Fibroblast of lung (primary cell): ENCODE measurements around the gene CNR1. TPM values are rescaled to one million over a fixed set of nuclear protein-coding genes. Genes with fewer than 3 reads are reported as not detected.
"Not testable (repeated sequence)": the region's sequence is repeated elsewhere in the genome, so short reads cannot be mapped to it uniquely, and the experiment has no call there.

Experiments
- DNase-seq, 2 donors: peaks; one replicate each; pipeline versions ENCODE4 v3.0.0 to v3.0.0-alpha.2; 2010; ENCODE audit warnings: low read depth in 2 of 2
- H2AFZ ChIP-seq: 2 replicates; pipeline ENCODE4 v1.5.1; 2012; ENCODE audit warnings: low read length, control low read depth, inconsistent platforms
- H3K27ac ChIP-seq: 2 replicates; pipeline ENCODE4 v1.5.1; 2011; ENCODE audit warnings: low read length, control low read depth; ENCODE audit not compliant: insufficient read depth
- H3K27me3 ChIP-seq: 2 replicates; pipeline ENCODE4 v1.5.1; 2011; ENCODE audit warnings: mild to moderate bottlenecking, low read length; ENCODE audit not compliant: control insufficient read depth, insufficient read depth
- H3K36me3 ChIP-seq: 2 replicates; pipeline ENCODE4 v1.5.1; 2011; ENCODE audit warnings: low read length; ENCODE audit not compliant: control insufficient read depth, insufficient read depth
- H3K4me1 ChIP-seq: 2 replicates; pipeline ENCODE4 v1.5.1; 2011; ENCODE audit warnings: low read length; ENCODE audit not compliant: control insufficient read depth, insufficient read depth; ENCODE audit errors: extremely low read depth
- H3K4me2 ChIP-seq: 2 replicates; pipeline ENCODE4 v1.5.1; 2011; ENCODE audit warnings: low read length, control low read depth; ENCODE audit not compliant: insufficient read depth; ENCODE audit errors: extremely low read depth
- H3K4me3 ChIP-seq, 4 experiments: fragments of 200-600 bp in 1 of 4; sonication (generic) in 1 of 4; replicated peaks in 1 of 4; 2 replicates each; pipeline ENCODE4 v1.5.1; 2011 to 2016; ENCODE audit warnings: low read length in 4 of 4, low read depth in 3 of 4, mild to moderate bottlenecking in 3 of 4, control low read depth in 2 of 4, inconsistent platforms in 1 of 4, mixed read lengths in 1 of 4; ENCODE audit not compliant: insufficient read depth in 1 of 4; ENCODE audit errors: control extremely low read depth in 1 of 4
- H3K79me2 ChIP-seq: 2 replicates; pipeline ENCODE4 v1.5.1; 2012; ENCODE audit warnings: mild to moderate bottlenecking, low read length, inconsistent platforms; ENCODE audit not compliant: control insufficient read depth, insufficient read depth
- H3K9ac ChIP-seq: 2 replicates; pipeline ENCODE4 v1.5.1; 2011; ENCODE audit warnings: mild to moderate bottlenecking, low read length, control low read depth; ENCODE audit not compliant: insufficient read depth
- H3K9me3 ChIP-seq: 2 replicates; pipeline ENCODE4 v1.5.1; 2012; ENCODE audit warnings: low read depth, low read length; ENCODE audit not compliant: control insufficient read depth, insufficient read depth
- H4K20me1 ChIP-seq: 2 replicates; pipeline ENCODE4 v1.5.1; 2011; ENCODE audit warnings: low read length; ENCODE audit not compliant: control insufficient read depth, insufficient read depth; ENCODE audit errors: extremely low read depth
- CTCF ChIP-seq, 2 donors: IDR thresholded peaks in 1 of 2; conservative IDR thresholded peaks in 1 of 2; 1 replicate in 1 of 2; 2 replicates in 1 of 2; pipeline ENCODE4 v1.5.1; 2011 to 2012; ENCODE audit warnings: low read length in 2 of 2, control low read depth in 1 of 2, inconsistent platforms in 1 of 2, low read depth in 1 of 2, mild to moderate bottlenecking in 1 of 2
- EZH2 ChIP-seq: IDR thresholded peaks from 2 replicates; pipeline ENCODE4 v1.5.1; 2012; ENCODE audit warnings: low read length, control low read depth, mild to moderate bottlenecking; ENCODE audit errors: missing control alignments
- polyA plus RNA-seq, 2 donors: library from polyadenylated mRNA; depleted of rRNA in 1 of 2; stranded (reverse) in 1 of 2; unstranded in 1 of 2; fragments of >200 nt; gene quantifications; 2 replicates each; pipeline ENCODE4 v1.2.1, GENCODE V29; 2011 to 2012; ENCODE audit warnings: missing spikeins in 1 of 2
- total RNA-seq: library from RNA; depleted of rRNA; stranded (reverse); fragments of >200 nt; gene quantifications from 2 replicates; pipeline ENCODE4 v1.2.1, GENCODE V29; 2014

CNR1 gene
- total and polyA plus RNA-seq, 2 donors (not counting 1 experiment from before 2014, with no cell fraction given): not detected

- no peaks in the 10 kb centered on the region for H3K9me3 ChIP-seq
- no peak overlapping the region for H3K27ac ChIP-seq
- H3K9ac ChIP-seq: no peak overlapping the region
- TF ChIP-seq EZH2: no peak
- TF ChIP-seq CTCF (conservative IDR thresholded peaks at IDR 0.05 in 1 of 2, IDR thresholded peaks at IDR 0.05 in 1 of 2; ENCODE audit: low read depth in 1 of 2, low read length in 2 of 2): no peak
- H3K4me1 ChIP-seq: no peaks in the 10 kb centered on the region
- no peak overlapping the region for H2AFZ ChIP-seq
- DNase-seq: no peak
- no peaks in the 10 kb centered on the region for H3K36me3 ChIP-seq
- H3K27me3 ChIP-seq: no peaks in the 10 kb centered on the region
- no peak overlapping the region for H3K4me2 ChIP-seq
- no peaks in the 10 kb centered on the region for H3K79me2 ChIP-seq
- no peak overlapping the region for H3K4me3 ChIP-seq
- H4K20me1 ChIP-seq: no peaks in the 10 kb centered on the region
These were observed 42.6 kb upstream of the CNR1 start for GRCh38 chr6:88208726-88209125.

DNA sequence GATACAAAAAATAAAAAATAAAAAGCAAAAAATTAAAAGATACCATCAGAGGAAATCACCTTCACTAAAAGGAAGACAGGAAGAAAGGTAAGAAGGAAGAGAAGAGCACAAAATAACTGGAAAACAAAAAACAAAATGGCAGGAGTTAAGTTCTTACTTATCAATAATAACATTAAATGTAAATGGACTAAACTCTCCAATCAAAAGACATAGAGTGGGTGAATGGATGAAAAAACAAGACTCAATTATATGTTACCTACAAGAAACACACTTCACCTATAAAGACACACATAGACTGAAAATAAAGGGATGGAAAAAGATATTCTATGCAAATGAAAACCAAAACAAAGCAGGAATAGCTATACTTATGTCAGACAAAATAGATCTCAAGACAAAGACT is 35.6 kb upstream of the CNR1 start:
- H3K4me3 ChIP-seq, H3K27ac ChIP-seq, H3K79me2 ChIP-seq, DNase-seq, H3K36me3 ChIP-seq, H4K20me1 ChIP-seq, H3K4me2 ChIP-seq, H3K9me3 ChIP-seq, H2AFZ ChIP-seq, H3K4me1 ChIP-seq, H3K27me3 ChIP-seq, H3K9ac ChIP-seq: not testable (repeated sequence)

GRCh38 chr6:88184921-88185320 is 18.8 kb upstream of the CNR1 start:
- H3K4me2 ChIP-seq: no peak overlapping the region
- H3K27ac ChIP-seq: no peak overlapping the region
- TF ChIP-seq EZH2: no peak
- TF ChIP-seq CTCF (conservative IDR thresholded peaks at IDR 0.05 in 1 of 2, IDR thresholded peaks at IDR 0.05 in 1 of 2; ENCODE audit: low read depth in 1 of 2, low read length in 2 of 2): no peak
- no peaks in the 10 kb centered on the region for H3K36me3 ChIP-seq
- H3K4me3 ChIP-seq: no peak overlapping the region
- no peaks in the 10 kb centered on the region for H3K27me3 ChIP-seq
- no peaks in the 10 kb centered on the region for H4K20me1 ChIP-seq
- no peaks in the 10 kb centered on the region for H3K9me3 ChIP-seq
- no peaks in the 10 kb centered on the region for H3K79me2 ChIP-seq
- DNase-seq: no peak
- H3K9ac ChIP-seq: no peak overlapping the region
- no peak overlapping the region for H2AFZ ChIP-seq
- H3K4me1 ChIP-seq: no peaks in the 10 kb centered on the region
